Retinal pigment epithelial cell (primary cell): Measurements from ENCODE around the gene PDE11A.
A peak's percentile ranks its signal among the peaks of the same experiment; 100 is the strongest.
"Not testable (repeated sequence)": the region's sequence is repeated elsewhere in the genome, so short reads cannot be mapped to it uniquely, and the experiment has no call there.

Source experiments
- DNase-seq: peaks from one replicate; pipeline ENCODE4 v3.0.0-alpha.2; 2010; ENCODE audit warnings: low read depth
- H3K4me3 ChIP-seq: 2 replicates; pipeline ENCODE4 v1.5.1; 2011; ENCODE audit warnings: mild to moderate bottlenecking, low read length, control low read depth, moderate library complexity
- TF ChIP-seq, protein P1 (sequence below): conservative IDR thresholded peaks from 2 replicates; pipeline ENCODE4 v1.5.1; 2011; ENCODE audit warnings: low read depth, low read length, control low read depth, inconsistent platforms

Gene PDE11A

DNA sequence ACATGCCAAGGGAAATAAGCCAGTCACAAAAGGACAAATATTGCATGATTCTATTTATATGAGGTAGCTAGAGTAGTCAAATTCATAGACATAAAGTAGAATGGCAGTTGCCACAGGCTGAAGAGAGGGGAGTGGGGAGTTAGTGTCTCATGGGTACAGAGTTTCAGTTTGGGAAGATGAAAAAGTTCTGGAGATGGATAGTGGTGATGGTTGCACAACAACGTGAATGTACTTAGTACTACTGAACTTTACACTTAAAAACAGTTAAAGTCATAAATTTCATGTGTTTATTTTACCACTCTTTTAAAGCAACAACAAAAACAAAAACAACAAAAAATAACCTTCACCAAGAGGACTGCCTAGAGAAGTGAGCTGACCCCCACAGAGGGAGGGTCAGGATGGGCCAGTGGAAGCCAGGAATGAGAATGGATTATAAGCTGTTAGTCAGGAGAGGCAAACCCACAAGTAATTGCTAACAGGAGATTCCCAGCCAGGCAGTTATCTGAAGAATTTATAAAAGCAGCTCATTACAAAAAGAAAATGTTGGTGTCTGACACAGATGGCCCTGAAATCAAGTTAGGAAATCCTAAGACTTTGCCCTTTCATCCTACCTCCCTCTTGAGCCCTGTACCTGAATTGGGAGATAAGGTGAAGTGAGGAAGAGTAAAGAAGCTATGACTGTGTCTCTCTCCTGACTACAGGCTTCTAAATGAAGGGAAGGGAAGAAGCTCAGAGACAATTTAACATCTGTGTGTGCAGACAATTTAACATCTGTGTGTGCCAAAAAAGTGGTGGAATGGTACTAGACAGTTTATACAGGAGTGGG is 263.4 kb downstream of the PDE11A start:
- H3K4me3 ChIP-seq = no peak overlapping the region
- TF ChIP-seq, protein P1, sequence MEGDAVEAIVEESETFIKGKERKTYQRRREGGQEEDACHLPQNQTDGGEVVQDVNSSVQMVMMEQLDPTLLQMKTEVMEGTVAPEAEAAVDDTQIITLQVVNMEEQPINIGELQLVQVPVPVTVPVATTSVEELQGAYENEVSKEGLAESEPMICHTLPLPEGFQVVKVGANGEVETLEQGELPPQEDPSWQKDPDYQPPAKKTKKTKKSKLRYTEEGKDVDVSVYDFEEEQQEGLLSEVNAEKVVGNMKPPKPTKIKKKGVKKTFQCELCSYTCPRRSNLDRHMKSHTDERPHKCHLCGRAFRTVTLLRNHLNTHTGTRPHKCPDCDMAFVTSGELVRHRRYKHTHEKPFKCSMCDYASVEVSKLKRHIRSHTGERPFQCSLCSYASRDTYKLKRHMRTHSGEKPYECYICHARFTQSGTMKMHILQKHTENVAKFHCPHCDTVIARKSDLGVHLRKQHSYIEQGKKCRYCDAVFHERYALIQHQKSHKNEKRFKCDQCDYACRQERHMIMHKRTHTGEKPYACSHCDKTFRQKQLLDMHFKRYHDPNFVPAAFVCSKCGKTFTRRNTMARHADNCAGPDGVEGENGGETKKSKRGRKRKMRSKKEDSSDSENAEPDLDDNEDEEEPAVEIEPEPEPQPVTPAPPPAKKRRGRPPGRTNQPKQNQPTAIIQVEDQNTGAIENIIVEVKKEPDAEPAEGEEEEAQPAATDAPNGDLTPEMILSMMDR = no peak
- DNase-seq = no peak

DNA sequence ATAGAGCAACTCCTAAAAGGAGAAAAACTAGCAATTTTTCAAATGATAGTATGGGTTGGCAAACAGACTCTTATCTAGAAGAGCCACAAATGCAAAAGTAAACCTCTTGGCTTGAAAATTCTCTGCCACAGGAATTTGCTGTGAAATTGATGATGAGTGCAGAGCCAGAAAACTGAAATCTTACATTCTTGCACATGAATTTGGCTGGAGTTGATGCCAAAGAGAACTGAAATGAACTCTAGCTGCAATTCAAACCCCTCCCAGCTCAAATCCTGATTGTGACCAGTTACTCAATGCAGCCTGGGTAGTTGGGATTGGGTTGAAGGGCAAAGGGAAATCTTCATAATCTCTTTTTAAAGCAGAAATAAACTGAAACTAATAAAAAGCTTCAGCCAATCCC is 266.6 kb downstream of the PDE11A start:
- no peak for DNase-seq
- TF ChIP-seq, protein P1 = no peak
- no peak overlapping the region for H3K4me3 ChIP-seq

DNA sequence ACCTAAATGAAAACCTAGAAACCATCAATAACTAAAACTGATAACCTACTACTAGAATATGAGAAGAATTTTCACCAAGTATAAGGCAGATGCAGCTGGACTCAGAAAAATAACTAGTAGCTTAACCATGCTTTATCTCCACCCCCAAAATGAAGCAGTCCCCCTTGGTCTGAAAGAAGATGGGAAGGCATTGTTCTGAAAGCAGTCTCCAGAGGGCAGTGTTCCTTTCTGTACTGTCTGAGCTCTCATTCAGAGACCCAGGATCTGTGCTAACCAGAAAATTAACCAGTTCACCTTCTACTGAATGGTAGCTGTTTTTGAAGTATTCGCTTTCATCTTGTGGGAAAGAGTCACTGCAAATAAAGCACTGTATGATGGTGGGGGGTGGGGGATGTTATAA is 273.0 kb downstream of the PDE11A start:
- no peak overlapping the region for H3K4me3 ChIP-seq
- TF ChIP-seq, protein P1 = peak; percentile 78
- DNase-seq = no peak

DNA sequence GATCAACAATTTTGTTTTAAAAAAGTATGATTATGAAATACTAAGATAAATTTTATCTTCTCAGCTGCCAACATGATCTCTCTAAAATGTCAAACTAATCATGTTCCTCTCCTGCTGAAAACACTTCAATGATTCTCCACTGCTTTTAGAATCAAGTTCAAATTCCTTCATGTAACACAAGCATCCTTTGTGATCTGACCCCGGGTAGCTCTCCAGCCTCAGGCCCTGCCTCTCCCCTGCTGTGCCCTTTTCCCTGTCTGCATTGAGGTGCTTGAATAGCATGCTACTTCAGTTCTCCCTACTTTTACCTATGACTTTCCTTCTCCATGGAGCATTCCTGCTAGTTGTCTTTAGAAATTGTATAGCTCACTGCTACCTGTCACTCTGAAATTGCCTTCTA is 274.8 kb downstream of the PDE11A start:
- DNase-seq = no peak
- no peak overlapping the region for H3K4me3 ChIP-seq
- TF ChIP-seq, protein P1 = no peak

DNA sequence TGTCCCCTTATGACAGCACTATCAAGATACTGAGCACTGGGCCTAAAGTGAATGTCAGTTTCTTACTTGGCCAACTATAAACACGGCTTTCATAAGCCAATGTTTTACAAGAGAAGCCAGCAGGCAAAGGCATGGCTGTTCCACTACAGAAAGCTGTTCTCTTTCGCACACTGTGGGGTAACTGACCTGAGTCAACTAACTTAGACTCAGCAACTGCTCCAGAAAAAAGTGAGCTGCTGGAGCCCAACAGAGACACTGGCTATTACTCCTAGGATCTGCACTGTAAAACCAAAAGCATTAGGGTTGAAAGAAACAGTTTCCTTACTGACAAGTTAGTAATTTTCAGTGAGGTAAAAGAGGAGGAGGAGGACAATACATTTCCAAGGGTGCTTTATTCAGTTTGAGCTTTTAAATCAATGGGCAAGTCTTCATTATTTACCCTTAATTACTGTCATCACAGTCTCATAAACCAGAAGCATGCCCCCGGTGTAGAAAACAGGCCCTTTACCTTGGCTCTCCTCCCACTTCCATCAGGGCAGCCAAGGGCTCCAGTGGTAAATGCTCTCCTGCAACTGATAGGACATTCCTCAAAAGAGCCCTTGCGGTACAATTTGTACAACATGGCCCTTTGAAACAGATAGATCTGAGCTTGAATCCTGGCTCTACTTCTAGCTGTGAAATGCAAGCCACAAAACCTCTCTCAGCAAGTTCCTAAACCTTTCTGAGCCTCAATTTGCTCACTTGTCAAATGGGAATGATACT is 275.7 kb downstream of the PDE11A start:
- TF ChIP-seq, protein P1 = no peak
- H3K4me3 ChIP-seq = no peak overlapping the region
- no peak for DNase-seq

DNA sequence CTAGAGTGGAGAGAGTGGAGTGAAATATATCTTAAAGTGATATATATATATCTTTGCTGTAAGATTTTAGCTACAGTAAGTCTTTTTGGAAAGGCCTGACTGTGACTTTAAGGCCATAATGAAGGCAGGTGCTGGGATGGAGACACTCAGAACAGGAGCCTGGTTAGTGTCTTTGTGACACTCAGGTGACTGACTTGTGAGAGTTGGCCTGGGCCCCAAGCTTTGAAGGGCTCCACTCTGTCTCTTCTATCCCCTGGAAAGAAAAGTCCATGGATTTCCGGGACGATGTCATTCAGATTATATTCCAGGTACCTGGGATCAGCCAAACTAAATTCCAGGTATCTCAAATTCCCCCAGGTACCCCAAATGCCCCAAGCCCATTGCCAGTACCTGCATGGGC is 276.6 kb downstream of the PDE11A start:
- TF ChIP-seq, protein P1 = no peak
- H3K4me3 ChIP-seq = no peak overlapping the region
- DNase-seq = no peak

DNA sequence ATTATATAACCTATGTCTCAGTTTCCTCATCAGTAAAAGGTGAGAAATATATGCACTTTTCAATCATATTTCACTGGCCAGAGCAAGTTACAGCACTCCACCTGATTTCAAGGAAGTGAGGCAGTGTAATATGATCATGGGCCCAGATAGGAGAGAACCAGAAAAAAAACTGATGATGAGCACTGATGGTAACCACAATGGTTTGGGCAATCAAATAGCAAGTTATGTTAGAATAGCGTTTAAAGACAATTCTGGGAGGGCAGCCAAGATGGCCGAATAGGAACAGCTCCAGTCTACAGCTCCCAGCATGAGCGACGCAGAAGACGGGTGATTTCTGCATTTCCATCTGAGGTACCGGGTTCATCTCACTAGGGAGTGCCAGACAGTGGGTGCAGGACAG is 287.4 kb downstream of the PDE11A start:
- DNase-seq, H3K4me3 ChIP-seq: not testable (repeated sequence)
